ENCODE results near the gene ACACA. TPM values are rescaled to one million over a fixed set of nuclear protein-coding genes. Genes with fewer than 3 reads are reported as not detected.

ACACA gene
- total and polyA plus RNA-seq, 2 donors (not counting 3 experiments of a cell fraction or from before 2014, with no cell fraction given) = 55.3 to 124 TPM

GRCh38 chr17:37130984-37131446, 275.6 kb downstream of the ACACA start:
- dilution Hi-C loops (cut with MboI; ENCODE audit: extremely low pct_ligation_motif_present, low sequenced_read_pairs) (no loop called here), intact Hi-C loops (cut with micrococcal nuclease) (no loop called here)
- POLR2A ChIA-PET = no interaction called here
- FAIRE-seq (no peak), DNase-seq (ENCODE audit: low read depth, low spot score) (no peak)
- H3K36me3 ChIP-seq (ENCODE audit: control insufficient read depth in 2 of 2, extremely low read depth in 1 of 2, insufficient read depth in 2 of 2, low read length in 2 of 2) = peaks cover 3 to 18% of the 10 kb centered on the region in 2 experiments
- H4K20me1 ChIP-seq (replicated peaks; ENCODE audit: control insufficient read depth, extremely low read depth, insufficient read depth, low read length) = peaks cover 2% of the 10 kb centered on the region
- BruUV-seq (replicated peaks) = no TSS peak
- no peak overlapping the region for H3K27ac ChIP-seq (ENCODE audit: insufficient read depth, low read depth, low read length)
- no peaks in the 10 kb centered on the region for H3K9me1 ChIP-seq (replicated peaks; ENCODE audit: control insufficient read depth, extremely low read depth, insufficient read depth, low read length)
- H3K79me2 ChIP-seq (ENCODE audit: control insufficient read depth, insufficient read depth, low read length) = no peaks in the 10 kb centered on the region
- H3K4me3 ChIP-seq (replicated peaks in 1 of 3; ENCODE audit: insufficient read depth in 1 of 3, low read depth in 1 of 3, low read length in 3 of 3) = no peak overlapping the region
- H3K4me1 ChIP-seq (ENCODE audit: control insufficient read depth, extremely low read depth, insufficient read depth, low read length) = no peaks in the 10 kb centered on the region
- H2AFZ ChIP-seq (ENCODE audit: low read depth, low read length) = no peak overlapping the region
- CTCF ChIA-PET = interaction anchor here (1.1 kb wide), 1 partner anchor 43 kb away, joined by 4 read pairs; no protein-coding TSS in a partner anchor
- H3K4me2 ChIP-seq (ENCODE audit: insufficient read depth, low read length) = no peak overlapping the region
- TF ChIP-seq POLR2A (IDR thresholded peaks at IDR 0.05; ENCODE audit: low read depth, low read length) = no peak
- TF ChIP-seq GATA2 (IDR thresholded peaks at IDR 0.05; ENCODE audit: insufficient read depth, insufficient read length, low read depth, low read length) = no peak
- TF ChIP-seq, protein P1, sequence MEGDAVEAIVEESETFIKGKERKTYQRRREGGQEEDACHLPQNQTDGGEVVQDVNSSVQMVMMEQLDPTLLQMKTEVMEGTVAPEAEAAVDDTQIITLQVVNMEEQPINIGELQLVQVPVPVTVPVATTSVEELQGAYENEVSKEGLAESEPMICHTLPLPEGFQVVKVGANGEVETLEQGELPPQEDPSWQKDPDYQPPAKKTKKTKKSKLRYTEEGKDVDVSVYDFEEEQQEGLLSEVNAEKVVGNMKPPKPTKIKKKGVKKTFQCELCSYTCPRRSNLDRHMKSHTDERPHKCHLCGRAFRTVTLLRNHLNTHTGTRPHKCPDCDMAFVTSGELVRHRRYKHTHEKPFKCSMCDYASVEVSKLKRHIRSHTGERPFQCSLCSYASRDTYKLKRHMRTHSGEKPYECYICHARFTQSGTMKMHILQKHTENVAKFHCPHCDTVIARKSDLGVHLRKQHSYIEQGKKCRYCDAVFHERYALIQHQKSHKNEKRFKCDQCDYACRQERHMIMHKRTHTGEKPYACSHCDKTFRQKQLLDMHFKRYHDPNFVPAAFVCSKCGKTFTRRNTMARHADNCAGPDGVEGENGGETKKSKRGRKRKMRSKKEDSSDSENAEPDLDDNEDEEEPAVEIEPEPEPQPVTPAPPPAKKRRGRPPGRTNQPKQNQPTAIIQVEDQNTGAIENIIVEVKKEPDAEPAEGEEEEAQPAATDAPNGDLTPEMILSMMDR (IDR thresholded peaks at IDR 0.05; ENCODE audit: extremely low read depth in 1 of 2, insufficient read depth in 1 of 2, low read depth in 1 of 2, low read length in 2 of 2) = no peak
- TF ChIP-seq FOS (IDR thresholded peaks at IDR 0.05; ENCODE audit: borderline replicate concordance, insufficient read depth, low read length) = no peak
- TF ChIP-seq JUN (IDR thresholded peaks at IDR 0.05; ENCODE audit: borderline replicate concordance, insufficient read depth, insufficient read length, low read depth) = no peak
- no peak for TF ChIP-seq EZH2 (IDR thresholded peaks at IDR 0.05; ENCODE audit: borderline replicate concordance, low read depth, low read length, severe bottlenecking)
- no peaks in the 10 kb centered on the region for H3K9me3 ChIP-seq (replicated peaks; ENCODE audit: control insufficient read depth, insufficient read depth, low read length)
- no peak overlapping the region for H3K9ac ChIP-seq (replicated peaks; ENCODE audit: extremely low read depth, insufficient read depth, low read length)
- H3K27me3 ChIP-seq (ENCODE audit: control insufficient read depth in 2 of 2, insufficient read depth in 2 of 2, low read length in 2 of 2) = no peaks in the 10 kb centered on the region

DNA sequence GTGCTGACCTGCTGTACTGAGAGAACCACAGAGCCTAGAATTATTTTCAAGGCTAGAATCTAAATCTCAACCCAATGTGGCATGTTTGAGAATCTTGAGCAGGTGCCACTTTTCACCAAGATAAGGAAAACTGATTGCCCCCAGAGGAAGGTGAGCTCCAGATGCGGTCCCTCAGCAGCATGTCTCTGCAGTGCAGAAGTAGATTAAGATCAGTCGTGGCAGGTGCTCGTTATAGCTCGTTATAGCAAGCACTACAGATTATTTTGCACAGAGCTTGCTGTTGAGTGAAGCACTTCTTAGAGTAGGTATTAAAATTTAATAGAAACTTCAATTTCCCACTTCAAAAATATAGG, 281.8 kb downstream of the ACACA start:
- FAIRE-seq (no peak), DNase-seq (ENCODE audit: low read depth, low spot score) (no peak)
- Histone ChIP-seq H3K9ac (replicated peaks; ENCODE audit: extremely low read depth, insufficient read depth, low read length) (no peak overlapping the region), H3K79me2 (ENCODE audit: control insufficient read depth, insufficient read depth, low read length) (no peaks in the 10 kb centered on the region), H3K4me2 (ENCODE audit: insufficient read depth, low read length) (no peak overlapping the region), H2AFZ (ENCODE audit: low read depth, low read length) (no peak overlapping the region), H3K36me3 (ENCODE audit: control insufficient read depth in 2 of 2, extremely low read depth in 1 of 2, insufficient read depth in 2 of 2, low read length in 2 of 2) (peaks cover 18 to 21% of the 10 kb centered on the region in 2 experiments), H3K9me1 (replicated peaks; ENCODE audit: control insufficient read depth, extremely low read depth, insufficient read depth, low read length) (no peaks in the 10 kb centered on the region), H3K27ac (ENCODE audit: insufficient read depth, low read depth, low read length) (no peak overlapping the region), H4K20me1 (replicated peaks; ENCODE audit: control insufficient read depth, extremely low read depth, insufficient read depth, low read length) (no peaks in the 10 kb centered on the region), H3K27me3 (ENCODE audit: control insufficient read depth in 2 of 2, insufficient read depth in 2 of 2, low read length in 2 of 2) (no peaks in the 10 kb centered on the region), H3K4me3 (replicated peaks in 1 of 3; ENCODE audit: insufficient read depth in 1 of 3, low read depth in 1 of 3, low read length in 3 of 3) (no peak overlapping the region), H3K4me1 (ENCODE audit: control insufficient read depth, extremely low read depth, insufficient read depth, low read length) (no peaks in the 10 kb centered on the region), H3K9me3 (replicated peaks; ENCODE audit: control insufficient read depth, insufficient read depth, low read length) (no peaks in the 10 kb centered on the region)
- TF ChIP-seq GATA2 (IDR thresholded peaks at IDR 0.05; ENCODE audit: insufficient read depth, insufficient read length, low read depth, low read length) (no peak), JUN (IDR thresholded peaks at IDR 0.05; ENCODE audit: borderline replicate concordance, insufficient read depth, insufficient read length, low read depth) (no peak), MYC (IDR thresholded peaks at IDR 0.05; ENCODE audit: low read depth, low read length) (no peak), POLR2AphosphoS5 (IDR thresholded peaks at IDR 0.05; ENCODE audit: insufficient read depth, low read depth, low read length) (no peak), POLR2A (IDR thresholded peaks at IDR 0.05; ENCODE audit: low read depth, low read length) (no peak), FOS (IDR thresholded peaks at IDR 0.05; ENCODE audit: borderline replicate concordance, insufficient read depth, low read length) (no peak), EZH2 (IDR thresholded peaks at IDR 0.05; ENCODE audit: borderline replicate concordance, low read depth, low read length, severe bottlenecking) (no peak)
- TF ChIP-seq, protein P2, sequence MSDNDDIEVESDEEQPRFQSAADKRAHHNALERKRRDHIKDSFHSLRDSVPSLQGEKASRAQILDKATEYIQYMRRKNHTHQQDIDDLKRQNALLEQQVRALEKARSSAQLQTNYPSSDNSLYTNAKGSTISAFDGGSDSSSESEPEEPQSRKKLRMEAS (IDR thresholded peaks at IDR 0.05; ENCODE audit: insufficient read depth, insufficient read length) = no peak
- TF ChIP-seq, protein P1 (IDR thresholded peaks at IDR 0.05; ENCODE audit: extremely low read depth in 1 of 2, insufficient read depth in 1 of 2, low read depth in 1 of 2, low read length in 2 of 2) = no peak
- ChIA-PET POLR2A (no interaction called here), CTCF (interaction anchor here (0.8 to 2.6 kb wide), 5 partner anchors 14 to 249 kb away, joined by 3 to 14 read pairs (median 4); no protein-coding TSS in a partner anchor)
- intact Hi-C loops (cut with micrococcal nuclease) = no loop called here
- BruUV-seq (replicated peaks) = no TSS peak
- dilution Hi-C loops (cut with MboI; ENCODE audit: extremely low pct_ligation_motif_present, low sequenced_read_pairs) = no loop called here

All from endothelial cell of umbilical vein (primary cell).